PC-9 (cell line): Measurements from ENCODE around the gene BFSP1. TPM values are rescaled to one million over a fixed set of nuclear protein-coding genes. Genes with fewer than 3 reads are reported as not detected.

Source experiments
- BruUV-seq: library from RNA; stranded (reverse); fragments of 400-500 nt; replicated peaks from 2 replicates; lab custom pipeline; 2021; lab: Mats Ljungman, UMichigan
- CTCF ChIA-PET: fragments of 300-600 bp; sonication (Branson Sonifier 250); formaldehyde crosslinking; loops from one replicate; lab custom pipeline; 2022; ENCODE audit warnings: antibody characterized with exemption; lab: Charles Lee
- POLR2A ChIA-PET: fragments of 300-600 bp; sonication (Branson Sonifier 250); formaldehyde crosslinking; loops from one replicate; lab custom pipeline; 2022; ENCODE audit warnings: antibody characterized with exemption; ENCODE audit not compliant: unreplicated experiment; lab: Charles Lee
- DNase-seq, 2 experiments: peaks; one replicate each; pipeline versions ENCODE4 v3.0.0 to v3.0.0-alpha.2; 2015 to 2022; ENCODE audit warnings: mixed read lengths in 1 of 2
- H2AFZ ChIP-seq: fragments of 200-600 bp; sonication (generic); 2 replicates; pipeline ENCODE4 v1.8.1; 2017; ENCODE audit warnings: antibody characterized with exemption
- H3F3A ChIP-seq: fragments of 200-600 bp; sonication (generic); 2 replicates; pipeline ENCODE4 v1.8.1; 2017; ENCODE audit warnings: antibody characterized with exemption, mild to moderate bottlenecking, low read depth; ENCODE audit not compliant: insufficient read depth
- H3K27ac ChIP-seq: fragments of 200-600 bp; sonication (generic); 2 replicates; pipeline ENCODE4 v1.6.1; 2016; ENCODE audit warnings: mixed run types
- H3K27me3 ChIP-seq: fragments of 200-600 bp; sonication (generic); 2 replicates; pipeline ENCODE4 v1.6.1; 2016; ENCODE audit warnings: low read depth, mixed run types; ENCODE audit not compliant: insufficient read depth
- H3K36me3 ChIP-seq: fragments of 200-600 bp; sonication (generic); 2 replicates; pipeline ENCODE4 v1.6.1; 2016; ENCODE audit warnings: low read depth, mixed run types
- H3K4me1 ChIP-seq: fragments of 200-600 bp; sonication (generic); replicated peaks from 2 replicates; pipeline ENCODE4 v1.6.1; 2016; ENCODE audit warnings: mixed run types; ENCODE audit not compliant: insufficient read depth
- H3K4me2 ChIP-seq: fragments of 200-600 bp; sonication (generic); 2 replicates; pipeline ENCODE4 v1.6.1; 2017; ENCODE audit warnings: mixed run types
- H3K4me3 ChIP-seq: fragments of 200-600 bp; sonication (generic); 2 replicates; pipeline ENCODE4 v1.6.1; 2016; ENCODE audit warnings: mixed run types
- H3K79me2 ChIP-seq: fragments of 200-600 bp; sonication (generic); 2 replicates; pipeline ENCODE4 v1.6.1; 2017; ENCODE audit warnings: low read depth, mixed run types
- H3K9me2 ChIP-seq: fragments of 200-600 bp; sonication (generic); 2 replicates; pipeline ENCODE4 v1.8.1; 2017; ENCODE audit warnings: mild to moderate bottlenecking; ENCODE audit not compliant: insufficient read depth
- H3K9me3 ChIP-seq: fragments of 200-600 bp; sonication (generic); 2 replicates; pipeline ENCODE4 v1.8.1; 2016; ENCODE audit warnings: low read depth; ENCODE audit not compliant: insufficient read depth
- H4K20me1 ChIP-seq: fragments of 200-600 bp; sonication (generic); 2 replicates; pipeline ENCODE4 v1.8.1; 2017; ENCODE audit not compliant: insufficient read depth
- CTCF ChIP-seq: fragments of 200-600 bp; sonication (generic); conservative IDR thresholded peaks from 2 replicates; pipeline ENCODE4 v1.6.1; 2017; ENCODE audit warnings: mixed run types, antibody characterized with exemption, mild to moderate bottlenecking, moderate library complexity
- EZH2 ChIP-seq: fragments of 200-600 bp; sonication (generic); IDR thresholded peaks from 2 replicates; pipeline ENCODE4 v1.8.0; 2017; ENCODE audit warnings: antibody characterized with exemption, low read depth
- intact Hi-C: fragments of 100-400 bp; cut with micrococcal nuclease; formaldehyde crosslinking; loops from one replicate; pipeline ENCODE4 v1.10.0; 2022; ENCODE audit not compliant: unreplicated experiment
- total RNA-seq: library from RNA; stranded (reverse); gene quantifications from 2 replicates; pipeline ENCODE4 v1.2.3, GENCODE V29; 2021

Gene BFSP1
- total RNA-seq, 1 experiment from 2014 or later, result 13.8 TPM

DNA sequence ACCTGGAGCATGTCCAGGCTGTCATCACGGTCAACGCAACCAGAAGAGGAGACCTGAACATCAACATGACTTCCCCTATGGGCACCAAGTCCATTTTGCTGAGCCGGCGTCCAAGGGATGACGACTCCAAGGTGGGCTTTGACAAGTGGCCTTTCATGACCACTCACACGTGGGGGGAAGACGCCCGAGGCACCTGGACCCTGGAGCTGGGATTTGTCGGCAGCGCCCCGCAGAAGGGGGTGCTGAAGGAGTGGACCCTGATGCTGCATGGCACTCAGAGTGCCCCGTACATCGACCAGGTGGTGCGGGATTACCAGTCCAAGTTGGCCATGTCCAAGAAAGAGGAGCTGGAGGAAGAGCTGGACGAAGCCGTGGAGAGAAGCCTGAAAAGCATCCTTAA, 49.5 kb downstream of the BFSP1 start:
- ChIA-PET CTCF (no interaction called here), POLR2A (interaction anchor here (0.8 kb wide), 1 partner anchor 777 kb away, joined by 8 read pairs; no protein-coding TSS in a partner anchor)
- no peaks in the 10 kb centered on the region for H3K79me2 ChIP-seq
- TF ChIP-seq EZH2 (no peak), CTCF (no peak)
- no peak for DNase-seq
- H3K9me2 ChIP-seq, result no peaks in the 10 kb centered on the region
- H3K4me3 ChIP-seq, result no peak overlapping the region
- BruUV-seq, result no TSS peak
- peaks cover 58% of the 10 kb centered on the region for H3K27me3 ChIP-seq
- H3K4me1 ChIP-seq, result no peaks in the 10 kb centered on the region
- no peaks in the 10 kb centered on the region for H4K20me1 ChIP-seq
- no peaks in the 10 kb centered on the region for H3K36me3 ChIP-seq
- H3F3A ChIP-seq, result no peaks in the 10 kb centered on the region
- H2AFZ ChIP-seq, result no peak overlapping the region
- H3K4me2 ChIP-seq, result no peak overlapping the region
- H3K9me3 ChIP-seq, result no peaks in the 10 kb centered on the region; the same call in 1 of the 2 replicates
- intact Hi-C loops, result no loop called here
- H3K27ac ChIP-seq, result no peak overlapping the region

DNA sequence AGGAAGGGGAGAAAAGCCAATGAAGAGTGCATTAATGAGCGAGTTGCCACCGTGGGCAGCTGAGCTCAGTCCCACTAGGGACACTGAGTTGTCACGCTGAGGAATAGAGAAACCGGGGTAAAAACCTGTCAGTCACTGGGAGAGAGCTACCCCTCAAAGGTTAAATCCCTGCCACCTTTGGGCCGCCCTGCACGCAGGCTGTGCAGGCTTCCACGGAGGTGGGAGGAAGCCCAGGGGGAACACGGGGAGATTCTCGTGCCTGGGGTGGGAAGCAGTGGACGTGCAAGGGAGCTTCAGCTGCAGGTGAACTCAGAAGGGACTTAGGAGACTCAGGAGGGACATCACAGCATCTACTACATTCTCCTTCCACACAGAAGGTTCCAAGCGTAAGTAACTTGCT, 50.5 kb downstream of the BFSP1 start:
- H3F3A ChIP-seq, result no peaks in the 10 kb centered on the region
- no peaks in the 10 kb centered on the region for H3K79me2 ChIP-seq
- no TSS peak for BruUV-seq
- ChIA-PET CTCF (no interaction called here), POLR2A (no interaction called here)
- no peak overlapping the region for H3K4me3 ChIP-seq
- H3K9me2 ChIP-seq, result no peaks in the 10 kb centered on the region
- no peak overlapping the region for H3K27ac ChIP-seq
- no peak overlapping the region for H3K4me2 ChIP-seq
- no peak overlapping the region for H2AFZ ChIP-seq
- peaks cover 56% of the 10 kb centered on the region for H3K27me3 ChIP-seq
- H3K9me3 ChIP-seq, result no peaks in the 10 kb centered on the region; the same call in 1 of the 2 replicates
- TF ChIP-seq CTCF (no peak), EZH2 (no peak)
- no peak for DNase-seq
- no peaks in the 10 kb centered on the region for H4K20me1 ChIP-seq
- no peaks in the 10 kb centered on the region for H3K4me1 ChIP-seq
- H3K36me3 ChIP-seq, result no peaks in the 10 kb centered on the region
- intact Hi-C loops, result no loop called here

- ChIA-PET CTCF (interaction anchor here (0.7 kb wide), 1 partner anchor 219 kb away, joined by 17 read pairs; no protein-coding TSS in a partner anchor), POLR2A (no interaction called here)
Observed at GRCh38 chr20:17479063-17479657, 52.0 kb downstream of the BFSP1 start.

More at GRCh38 chr20:17479063-17479657, 52.0 kb downstream of the BFSP1 start:
- Histone ChIP-seq H2AFZ (no peak overlapping the region), H3K4me2 (no peak overlapping the region), H3K4me1 (no peaks in the 10 kb centered on the region), H3K36me3 (no peaks in the 10 kb centered on the region), H3K27me3 (peaks cover 63% of the 10 kb centered on the region), H3K4me3 (no peak overlapping the region), H4K20me1 (no peaks in the 10 kb centered on the region), H3K9me3 (no peaks in the 10 kb centered on the region), H3K79me2 (no peaks in the 10 kb centered on the region), H3F3A (no peaks in the 10 kb centered on the region), H3K9me2 (no peaks in the 10 kb centered on the region), H3K27ac (no peak overlapping the region)
- intact Hi-C loops, result no loop called here
- DNase-seq, result no peak
- no peak for TF ChIP-seq CTCF
- no peak for TF ChIP-seq EZH2
- no TSS peak for BruUV-seq
